HepG2 (cell line): ENCODE results near the gene LRRC8D. TPM values are rescaled to one million over a fixed set of nuclear protein-coding genes. Genes with fewer than 3 reads are reported as not detected.

Source experiments
- DMTF1 ChIP-seq: sonication (generic); formaldehyde crosslinking; IDR thresholded peaks from 2 replicates; pipeline ENCODE4 v1.4.0; 2020; ENCODE audit warnings: mild to moderate bottlenecking, missing genetic modification reagents
- ISX ChIP-seq: sonication (generic); formaldehyde crosslinking; conservative IDR thresholded peaks from 2 replicates; pipeline ENCODE4 v1.5.0; 2020; ENCODE audit warnings: missing genetic modification reagents
- MAFK ChIP-seq, 2 experiments: IDR thresholded peaks in 1 of 2; conservative IDR thresholded peaks in 1 of 2; 2 replicates each; pipeline ENCODE4 v1.6.1; 2011; ENCODE audit warnings: improper control_type of control experiment in 2 of 2, low read length in 2 of 2
- MBD4 ChIP-seq: IDR thresholded peaks from 2 replicates; pipeline ENCODE4 v1.6.1; 2012; ENCODE audit warnings: low read length, inconsistent platforms, borderline replicate concordance
- MLXIP ChIP-seq: sonication (generic); formaldehyde crosslinking; IDR thresholded peaks from 2 replicates; pipeline ENCODE4 v1.9.0; 2021; ENCODE audit warnings: missing genetic modification reagents, borderline replicate concordance
- MXI1 ChIP-seq: IDR thresholded peaks from 3 replicates; pipeline ENCODE4 v1.6.1; 2012; ENCODE audit warnings: low read depth, low read length, inconsistent platforms, borderline replicate concordance
- REST ChIP-seq, 2 experiments: IDR thresholded peaks; 2 replicates each; pipeline ENCODE4 v1.6.1; 2011 to 2012; ENCODE audit warnings: low read length in 2 of 2, borderline replicate concordance in 1 of 2, low read depth in 1 of 2, mild to moderate bottlenecking in 1 of 2, moderate library complexity in 1 of 2
- SATB2 ChIP-seq: sonication (generic); formaldehyde crosslinking; IDR thresholded peaks from 2 replicates; pipeline ENCODE4 v1.5.0; 2020; ENCODE audit warnings: missing genetic modification reagents
- TCF12 ChIP-seq, 2 experiments: fragments of 450-650 bp in 1 of 2; sonication (generic) in 1 of 2; formaldehyde crosslinking in 1 of 2; IDR thresholded peaks; 2 replicates each; pipeline versions ENCODE4 v1.6.1 to v1.8.0; 2017 to 2022; ENCODE audit warnings: antibody characterized with exemption in 1 of 2, mild to moderate bottlenecking in 1 of 2, missing genetic modification reagents in 1 of 2, moderate library complexity in 1 of 2
- U2AF2 ChIP-seq: fragments of 200-400 bp; formaldehyde crosslinking; IDR thresholded peaks from 2 replicates; pipeline ENCODE4 v1.6.1; 2017; ENCODE audit warnings: low read depth, mild to moderate bottlenecking, low read length
- ZBED4 ChIP-seq: sonication (generic); formaldehyde crosslinking; IDR thresholded peaks from 2 replicates; pipeline ENCODE4 v1.4.0; 2020; ENCODE audit warnings: missing genetic modification reagents, borderline replicate concordance
- ZFP62 ChIP-seq: sonication (generic); formaldehyde crosslinking; IDR thresholded peaks from 2 replicates; pipeline ENCODE4 v1.4.0; 2020; ENCODE audit warnings: missing genetic modification reagents
- ZNF101 ChIP-seq: sonication (generic); formaldehyde crosslinking; IDR thresholded peaks from 2 replicates; pipeline ENCODE4 v1.4.0; 2020; ENCODE audit warnings: mild to moderate bottlenecking, low read depth, missing genetic modification reagents, borderline replicate concordance
- polyA plus RNA-seq, 8 experiments: library from polyadenylated mRNA; depleted of rRNA in 3 of 8; stranded (reverse) in 7 of 8; unstranded in 1 of 8; fragments of >200 nt; fragmentation: Illumina TruSeq in 4 of 8; extraction: Trizol in 4 of 8; gene quantifications; 2 replicates each; pipeline versions ENCODE4 v1.2.1 to v1.2.3, GENCODE V29; 2011 to 2016; ENCODE audit warnings: low read depth in 4 of 8, missing spikeins in 1 of 8, mixed read lengths in 1 of 8; ENCODE audit not compliant: insufficient read depth in 1 of 8
- total RNA-seq, 5 experiments: library from RNA; depleted of rRNA; stranded (reverse); fragments of >200 nt; fragmentation: Illumina TruSeq; extraction: Trizol; gene quantifications; 2 replicates each; pipeline ENCODE4 v1.2.3, GENCODE V29; 2016; ENCODE audit warnings: low read depth in 1 of 5

LRRC8D gene
- total and polyA plus RNA-seq, 2 of the 13 experiments (the other 11 are each of a cell fraction or from before 2014, with no cell fraction given) = 29.9 to 45.5 TPM

- TF ChIP-seq REST (IDR thresholded peaks at IDR 0.05; ENCODE audit: borderline replicate concordance in 1 of 2, low read depth in 1 of 2, low read length in 2 of 2) (no peak), MBD4 (no peak), ZFP62 (CRISPR knock-in tag) (no peak), ZNF101 (no peak), MLXIP (CRISPR knock-in tag) (no peak), SATB2 (CRISPR knock-in tag) (no peak), ISX (no peak), TCF12 (IDR thresholded peaks at IDR 0.05) (no peak), TCF12 (CRISPR knock-in tag; IDR thresholded peaks at IDR 0.05) (no peak), MAFK (conservative IDR thresholded peaks at IDR 0.05 in 1 of 2, IDR thresholded peaks at IDR 0.05 in 1 of 2; ENCODE audit: low read length in 2 of 2) (no peak), ZBED4 (CRISPR knock-in tag) (no peak), MXI1 (no peak), U2AF2 (no peak), DMTF1 (no peak)
- TF ChIP-seq, all 625 proteins: peak for 0
Observed at GRCh38 chr1:89873770-89874169, 52.9 kb downstream of the LRRC8D start (continued).
